Right atrium auricular region (tissue), 2 donors: Measurements from ENCODE around the gene RITA1. TPM values are rescaled to one million over a fixed set of nuclear protein-coding genes. Genes with fewer than 3 reads are reported as not detected.
"Not testable (repeated sequence)": the region's sequence is repeated elsewhere in the genome, so short reads cannot be mapped to it uniquely, and the experiment has no call there.

Source experiments
- DNase-seq: peaks from one replicate; pipeline ENCODE4 v3.0.0-alpha.2; 2019; ENCODE audit warnings: low spot score
- H3K27ac ChIP-seq, 2 donors: fragments of 200-600 bp; sonication (generic); 1 replicate in 1 of 2; 2 replicates in 1 of 2; pipeline ENCODE4 v1.5.1; 2016 to 2019
- H3K27me3 ChIP-seq, 2 donors: fragments of 200-600 bp; sonication (generic); one replicate each; pipeline versions ENCODE4 v1.5.1 to v1.6.0; 2017 to 2019
- H3K36me3 ChIP-seq: fragments of 200-600 bp; sonication (generic); one replicate; pipeline ENCODE4 v1.5.1; 2016
- H3K4me1 ChIP-seq, 2 donors: fragments of 200-600 bp; sonication (generic); one replicate each; pipeline versions ENCODE4 v1.5.1 to v1.6.0; 2017 to 2019
- H3K4me3 ChIP-seq, 2 donors: fragments of 200-600 bp; sonication (generic); 1 replicate in 1 of 2; 2 replicates in 1 of 2; pipeline ENCODE4 v1.5.1; 2017 to 2019; ENCODE audit warnings: mild to moderate bottlenecking in 1 of 2, moderate library complexity in 1 of 2
- H3K9me3 ChIP-seq, 2 donors: fragments of 200-600 bp; sonication (generic); one replicate each; pipeline ENCODE4 v1.5.1; 2019
- CTCF ChIP-seq, 2 donors: fragments of 200-600 bp; sonication (generic); IDR thresholded peaks; one replicate each; pipeline ENCODE4 v1.5.1; 2019; ENCODE audit warnings: antibody characterized with exemption in 2 of 2
- total RNA-seq, 2 donors: library from RNA; depleted of rRNA; stranded (reverse); fragments of >200 nt; gene quantifications; one replicate each; pipeline ENCODE4 v1.1.0, GENCODE V29; 2016

The RITA1 gene
- total RNA-seq, 2 donors from 2014 or later = 18.2 to 25.4 TPM

GRCh38 chr12:113140706-113141105, 44.8 kb upstream of the RITA1 start:
- no peak for DNase-seq
- no peak for TF ChIP-seq CTCF (IDR thresholded peaks at IDR 0.05)
- no peak overlapping the region for H3K27ac ChIP-seq

GRCh38 chr12:113141716-113142115, 43.8 kb upstream of the RITA1 start:
- not testable (repeated sequence) for H3K27ac ChIP-seq, H3K27me3 ChIP-seq, H3K4me1 ChIP-seq, DNase-seq, H3K4me3 ChIP-seq, H3K9me3 ChIP-seq, H3K36me3 ChIP-seq

More at GRCh38 chr12:113140706-113141105, 44.8 kb upstream of the RITA1 start:
- H3K4me3 ChIP-seq = no peak overlapping the region
- H3K36me3 ChIP-seq = no peaks in the 10 kb centered on the region
- H3K9me3 ChIP-seq = no peaks in the 10 kb centered on the region
- peaks cover 0 to 4% of the 10 kb centered on the region in 2 donors for H3K4me1 ChIP-seq
- no peaks in the 10 kb centered on the region for H3K27me3 ChIP-seq

GRCh38 chr12:113142173-113142885, 43.2 kb upstream of the RITA1 start:
- no peak for TF ChIP-seq CTCF (IDR thresholded peaks at IDR 0.05)
- Histone ChIP-seq H3K27me3 (no peaks in the 10 kb centered on the region), H3K4me3 (no peak overlapping the region), H3K27ac (no peak overlapping the region), H3K36me3 (no peaks in the 10 kb centered on the region), H3K9me3 (no peaks in the 10 kb centered on the region), H3K4me1 (no peaks in the 10 kb centered on the region)
- no peak for DNase-seq

- no peak overlapping the region for H3K27ac ChIP-seq
- H3K9me3 ChIP-seq = no peaks in the 10 kb centered on the region
- H3K27me3 ChIP-seq = no peaks in the 10 kb centered on the region
- TF ChIP-seq CTCF (IDR thresholded peaks at IDR 0.05) = no peak
- no peak overlapping the region for H3K4me3 ChIP-seq
- DNase-seq = no peak
- H3K4me1 ChIP-seq = no peaks in the 10 kb centered on the region
- no peaks in the 10 kb centered on the region for H3K36me3 ChIP-seq
Observed at GRCh38 chr12:113142886-113143332, 42.6 kb upstream of the RITA1 start.

GRCh38 chr12:113143959-113144358, 41.6 kb upstream of the RITA1 start:
- no peak for DNase-seq
- no peaks in the 10 kb centered on the region for H3K36me3 ChIP-seq
- no peaks in the 10 kb centered on the region for H3K4me1 ChIP-seq
- no peak for TF ChIP-seq CTCF (IDR thresholded peaks at IDR 0.05)
- no peak overlapping the region for H3K27ac ChIP-seq
- H3K9me3 ChIP-seq = no peaks in the 10 kb centered on the region
- H3K4me3 ChIP-seq = no peak overlapping the region
- H3K27me3 ChIP-seq = no peaks in the 10 kb centered on the region

- no peaks in the 10 kb centered on the region for H3K36me3 ChIP-seq
- H3K4me1 ChIP-seq = peaks cover 0 to 7% of the 10 kb centered on the region in 2 donors
- H3K9me3 ChIP-seq = no peaks in the 10 kb centered on the region
- no peak for TF ChIP-seq CTCF (IDR thresholded peaks at IDR 0.05)
- no peak overlapping the region for H3K4me3 ChIP-seq
- no peaks in the 10 kb centered on the region for H3K27me3 ChIP-seq
- no peak for DNase-seq
- no peak overlapping the region for H3K27ac ChIP-seq
Observed at GRCh38 chr12:113144806-113145205, 40.7 kb upstream of the RITA1 start.
